ENCODE measurements around the gene IMP4. TPM values are rescaled to one million over a fixed set of nuclear protein-coding genes. Genes with fewer than 3 reads are reported as not detected.

IMP4 gene
- total RNA-seq, 1 experiment from 2014 or later: 207 TPM

DNA sequence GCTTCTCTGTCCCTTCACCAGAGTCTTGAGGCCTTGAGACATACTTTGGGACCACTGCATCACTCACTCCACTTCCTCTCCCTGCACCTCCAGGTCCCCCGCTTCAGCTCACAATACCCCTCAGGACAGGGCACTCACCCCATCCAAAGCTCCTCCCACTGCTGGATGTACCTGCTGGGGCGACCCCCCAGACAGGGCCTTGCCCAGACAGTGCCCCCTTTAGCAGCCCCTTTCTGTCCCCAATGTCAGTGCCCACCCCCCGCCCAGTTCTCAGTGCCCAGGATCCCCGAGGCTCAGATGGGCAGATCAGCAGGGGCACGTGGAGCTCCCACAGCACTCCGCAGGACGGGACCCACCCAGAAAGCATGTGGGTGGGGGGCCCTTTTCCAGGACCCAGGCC, 23.8 kb upstream of the IMP4 start:
- Histone ChIP-seq H3K9ac (ENCODE audit: low read length) (no peak overlapping the region), H3K9me2 (replicated peaks; ENCODE audit: low read length) (no peaks in the 10 kb centered on the region), H3K27ac (ENCODE audit: low read length) (no peak overlapping the region), H4K20me1 (ENCODE audit: low read length) (no peaks in the 10 kb centered on the region), H3K4me3 (ENCODE audit: low read length) (no peak overlapping the region), H3F3A (ENCODE audit: low read length, unreplicated experiment) (no peaks in the 10 kb centered on the region), H3K4me2 (ENCODE audit: low read length) (no peak overlapping the region), H3K36me3 (ENCODE audit: low read depth, low read length) (no peaks in the 10 kb centered on the region), H3K27me3 (ENCODE audit: low read length) (peaks cover 9% of the 10 kb centered on the region; the same call in 1 of the 2 replicates), H3K9me3 (ENCODE audit: low read length) (no peaks in the 10 kb centered on the region), H3K79me2 (ENCODE audit: low read length) (no peaks in the 10 kb centered on the region), H3K4me1 (ENCODE audit: insufficient read depth, low read length) (no peaks in the 10 kb centered on the region), H2AFZ (ENCODE audit: low read length) (no peak overlapping the region)
- no TSS peak for BruUV-seq (replicated peaks)
- CTCF ChIA-PET: no interaction called here
- intact Hi-C loops (cut with micrococcal nuclease): no loop called here
- DNase-seq (no peak), ATAC-seq (no peak)
- POLR2A ChIA-PET (ENCODE audit: unreplicated experiment): no interaction called here
- TF ChIP-seq EZH2 (IDR thresholded peaks at IDR 0.05; ENCODE audit: low read length, unreplicated experiment): no peak
- TF ChIP-seq, protein P1, sequence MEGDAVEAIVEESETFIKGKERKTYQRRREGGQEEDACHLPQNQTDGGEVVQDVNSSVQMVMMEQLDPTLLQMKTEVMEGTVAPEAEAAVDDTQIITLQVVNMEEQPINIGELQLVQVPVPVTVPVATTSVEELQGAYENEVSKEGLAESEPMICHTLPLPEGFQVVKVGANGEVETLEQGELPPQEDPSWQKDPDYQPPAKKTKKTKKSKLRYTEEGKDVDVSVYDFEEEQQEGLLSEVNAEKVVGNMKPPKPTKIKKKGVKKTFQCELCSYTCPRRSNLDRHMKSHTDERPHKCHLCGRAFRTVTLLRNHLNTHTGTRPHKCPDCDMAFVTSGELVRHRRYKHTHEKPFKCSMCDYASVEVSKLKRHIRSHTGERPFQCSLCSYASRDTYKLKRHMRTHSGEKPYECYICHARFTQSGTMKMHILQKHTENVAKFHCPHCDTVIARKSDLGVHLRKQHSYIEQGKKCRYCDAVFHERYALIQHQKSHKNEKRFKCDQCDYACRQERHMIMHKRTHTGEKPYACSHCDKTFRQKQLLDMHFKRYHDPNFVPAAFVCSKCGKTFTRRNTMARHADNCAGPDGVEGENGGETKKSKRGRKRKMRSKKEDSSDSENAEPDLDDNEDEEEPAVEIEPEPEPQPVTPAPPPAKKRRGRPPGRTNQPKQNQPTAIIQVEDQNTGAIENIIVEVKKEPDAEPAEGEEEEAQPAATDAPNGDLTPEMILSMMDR (conservative IDR thresholded peaks at IDR 0.05; ENCODE audit: low read depth, low read length): no peak
- TF ChIP-seq EZH2phosphoT487 (IDR thresholded peaks at IDR 0.05; ENCODE audit: borderline replicate concordance, low read length): no peak

DNA sequence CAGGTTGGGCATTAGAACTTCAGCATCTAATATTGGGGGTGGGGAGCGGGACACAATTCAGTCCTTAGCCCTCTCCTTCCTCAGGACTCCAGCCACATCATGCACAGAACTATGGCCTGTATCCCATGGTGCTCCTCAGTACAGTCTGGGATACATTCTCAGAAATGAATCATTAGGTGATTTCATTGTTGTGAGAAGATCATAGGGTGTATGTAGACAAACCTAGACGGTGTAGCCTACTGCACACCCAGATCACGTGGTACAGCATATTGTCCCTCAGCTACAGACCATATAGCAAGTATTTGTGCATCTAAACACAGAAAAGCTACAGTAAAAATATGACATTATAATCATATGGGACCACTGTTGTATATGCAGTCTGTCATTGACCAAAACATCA, 23.2 kb upstream of the IMP4 start:
- no peak overlapping the region for H3K4me3 ChIP-seq (ENCODE audit: low read length)
- no peak overlapping the region for H3K9ac ChIP-seq (ENCODE audit: low read length)
- ChIA-PET CTCF (no interaction called here), POLR2A (ENCODE audit: unreplicated experiment) (no interaction called here)
- ATAC-seq (no peak), DNase-seq (no peak)
- H3K9me2 ChIP-seq (replicated peaks; ENCODE audit: low read length): no peaks in the 10 kb centered on the region
- intact Hi-C loops (cut with micrococcal nuclease): no loop called here
- no peaks in the 10 kb centered on the region for H3K79me2 ChIP-seq (ENCODE audit: low read length)
- no peaks in the 10 kb centered on the region for H3K9me3 ChIP-seq (ENCODE audit: low read length)
- no peaks in the 10 kb centered on the region for H4K20me1 ChIP-seq (ENCODE audit: low read length)
- TF ChIP-seq, protein P1 (conservative IDR thresholded peaks at IDR 0.05; ENCODE audit: low read depth, low read length): no peak
- TF ChIP-seq EZH2phosphoT487 (IDR thresholded peaks at IDR 0.05; ENCODE audit: borderline replicate concordance, low read length): no peak
- TF ChIP-seq EZH2 (IDR thresholded peaks at IDR 0.05; ENCODE audit: low read length, unreplicated experiment): no peak
- no peaks in the 10 kb centered on the region for H3K36me3 ChIP-seq (ENCODE audit: low read depth, low read length)
- H3K27ac ChIP-seq (ENCODE audit: low read length): no peak overlapping the region
- H3K4me2 ChIP-seq (ENCODE audit: low read length): no peak overlapping the region
- peaks cover 10% of the 10 kb centered on the region; the same call in 1 of the 2 replicates for H3K27me3 ChIP-seq (ENCODE audit: low read length)
- BruUV-seq (replicated peaks): no TSS peak
- no peak overlapping the region for H2AFZ ChIP-seq (ENCODE audit: low read length)
- no peaks in the 10 kb centered on the region for H3F3A ChIP-seq (ENCODE audit: low read length, unreplicated experiment)
- H3K4me1 ChIP-seq (ENCODE audit: insufficient read depth, low read length): no peaks in the 10 kb centered on the region

DNA sequence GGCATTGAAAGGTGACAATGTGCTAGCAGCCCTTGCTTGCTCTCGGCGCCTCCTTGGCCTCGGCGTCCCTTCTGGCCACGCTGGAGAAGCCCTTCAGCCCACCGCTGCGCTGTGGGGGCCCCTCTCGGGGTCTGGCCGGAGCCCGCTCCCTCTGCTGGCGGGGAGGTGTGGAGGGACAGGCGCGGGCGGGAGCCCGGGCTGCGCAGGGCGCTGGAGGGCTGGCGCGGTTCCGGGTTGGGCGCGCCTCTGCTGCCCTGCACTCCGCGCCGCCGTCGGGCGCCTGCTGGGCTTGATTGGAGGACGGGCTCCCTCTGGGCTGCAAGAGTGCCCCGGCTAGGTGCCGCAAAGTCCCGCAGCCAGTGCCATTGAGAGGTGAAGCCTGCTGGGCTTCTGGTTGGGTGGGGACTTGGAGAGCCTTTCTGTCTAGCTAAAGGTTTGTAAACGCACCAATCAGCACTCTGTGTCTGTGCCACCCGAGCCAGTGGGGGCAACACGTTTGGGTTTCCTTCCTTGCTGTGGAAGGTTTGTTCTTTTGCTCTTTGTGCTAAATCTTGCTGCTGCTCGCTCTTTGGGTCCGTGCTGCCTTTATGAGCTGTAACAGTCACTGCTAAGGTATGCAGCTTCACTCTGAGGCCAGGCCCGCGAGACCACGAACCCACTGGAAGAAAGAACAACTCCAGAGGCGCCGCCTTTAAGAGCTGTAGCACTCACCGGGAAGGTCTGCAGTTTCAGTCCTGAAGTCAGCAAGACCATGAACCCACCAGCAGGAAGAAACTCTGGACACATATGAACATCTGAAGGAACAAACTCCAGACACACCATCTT, 14.8 kb upstream of the IMP4 start:
- Histone ChIP-seq H3K9ac (ENCODE audit: low read length) (no peak overlapping the region), H3K4me2 (ENCODE audit: low read length) (peak overlapping the region; percentile 38), H3K36me3 (ENCODE audit: low read depth, low read length) (no peaks in the 10 kb centered on the region), H3K4me1 (ENCODE audit: insufficient read depth, low read length) (peaks cover 15% of the 10 kb centered on the region), H3F3A (ENCODE audit: low read length, unreplicated experiment) (no peaks in the 10 kb centered on the region), H4K20me1 (ENCODE audit: low read length) (no peaks in the 10 kb centered on the region), H3K79me2 (ENCODE audit: low read length) (no peaks in the 10 kb centered on the region), H3K27me3 (ENCODE audit: low read length) (peaks cover 14% of the 10 kb centered on the region), H3K9me3 (ENCODE audit: low read length) (no peaks in the 10 kb centered on the region), H3K4me3 (ENCODE audit: low read length) (no peak overlapping the region), H3K9me2 (replicated peaks; ENCODE audit: low read length) (no peaks in the 10 kb centered on the region), H2AFZ (ENCODE audit: low read length) (peak overlapping the region; percentile 28), H3K27ac (ENCODE audit: low read length) (no peak overlapping the region)
- intact Hi-C loops (cut with micrococcal nuclease): loop anchor here (1.0 kb wide), 1 partner anchor 87 kb away; no protein-coding TSS in a partner anchor
- DNase-seq: peak; percentile 75
- TF ChIP-seq EZH2 (IDR thresholded peaks at IDR 0.05; ENCODE audit: low read length, unreplicated experiment) (no peak), EZH2phosphoT487 (IDR thresholded peaks at IDR 0.05; ENCODE audit: borderline replicate concordance, low read length) (no peak)
- TF ChIP-seq, protein P1 (conservative IDR thresholded peaks at IDR 0.05; ENCODE audit: low read depth, low read length): no peak
- ATAC-seq: peak; percentile 82
- no TSS peak for BruUV-seq (replicated peaks)
- CTCF ChIA-PET: no interaction called here
- POLR2A ChIA-PET (ENCODE audit: unreplicated experiment): no interaction called here
